Psoas muscle (tissue), 8 donors: ENCODE results near the gene AHI1. TPM values are rescaled to one million over a fixed set of nuclear protein-coding genes. Genes with fewer than 3 reads are reported as not detected.

ENCODE experiments used
- ATAC-seq, 4 donors: fragments of 200-7000 bp; cut with Tn5 transposase; one replicate each; pipeline ENCODE4 v1.9.1; 2020; ENCODE audit warnings: moderate library complexity in 3 of 4, mild to moderate bottlenecking in 2 of 4
- DNase-seq, 2 donors: peaks; one replicate each; pipeline ENCODE4 v3.0.0-alpha.2; 2020
- H3K27ac ChIP-seq: fragments of 200-600 bp; one replicate; pipeline ENCODE4 v1.8.0; 2022
- H3K27me3 ChIP-seq, 3 donors: fragments of 200-600 bp in 1 of 3; one replicate each; pipeline versions ENCODE4 v1.6.1 to v1.8.0; 2013 to 2022; ENCODE audit warnings: low read length in 2 of 3, mild to moderate bottlenecking in 2 of 3, moderate library complexity in 1 of 3; ENCODE audit not compliant: insufficient read depth in 3 of 3
- H3K36me3 ChIP-seq, 2 donors: fragments of 200-600 bp in 1 of 2; one replicate each; pipeline versions ENCODE4 v1.6.1 to v1.8.0; 2013 to 2022; ENCODE audit warnings: low read depth in 1 of 2, mild to moderate bottlenecking in 1 of 2, moderate library complexity in 1 of 2; ENCODE audit not compliant: insufficient read depth in 1 of 2
- H3K4me1 ChIP-seq: fragments of 200-600 bp; one replicate; pipeline ENCODE4 v1.8.0; 2022
- H3K4me3 ChIP-seq: fragments of 200-600 bp; one replicate; pipeline ENCODE4 v1.8.0; 2022; ENCODE audit warnings: mild to moderate bottlenecking
- H3K9me3 ChIP-seq: fragments of 200-600 bp; one replicate; pipeline ENCODE4 v1.8.0; 2022
- WGBS, 3 donors: extraction: QIAGEN DNeasy Blood & Tissue Kit; methylation state at CpG; one replicate each; pipeline versions ENCODE4 v1.1.6 to v1.1.7; 2013; 5-methylcytosine and 5-hydroxymethylcytosine counted together
- intact Hi-C, 2 donors: fragments of 100-400 bp; cut with DNase I; formaldehyde crosslinking; loops; one replicate each; pipeline versions ENCODE4 v1.11.0 to v1.14.2; 2022
- polyA plus RNA-seq, 3 donors: library from polyadenylated mRNA; stranded (reverse); fragments of 200-250 nt; gene quantifications; one replicate each; pipeline ENCODE4 v1.2.3, GENCODE V29; 2013
- total RNA-seq, 4 donors: library from RNA; stranded (reverse); fragmentation: NEBNext Ultra II Directional in 2 of 4; extraction: Animal tissue kit (Norgen Biotek cat#: 25700) in 2 of 4; gene quantifications; one replicate each; pipeline versions ENCODE4 v1.2.1 to v1.2.4, GENCODE V29; 2021 to 2023
- TF ChIP-seq, protein P1 (sequence below): fragments of 200-600 bp; IDR thresholded peaks from one replicate; pipeline ENCODE4 v1.8.0; 2022; ENCODE audit warnings: antibody characterized with exemption
- donor health status: healthy with polysubstance abuse.
- donor health status: DM: no; HTN: no; CAD: no; lungs with moderate emphysema.
- donor health status: Bipolar disorder and iron deficiency.
- donor health status: healthy.
- donor health status: DM: yes; HTN: yes; CAD: no.
- donor health status: DM: no; HTN: no; CAD: no.
- donor health status: DM: no; HTN: no; CAD: no.
- donor health status: DM: yes; HTN: yes; CAD: no.

The AHI1 gene
- total and polyA plus RNA-seq, 7 donors, result 5.5 to 14.2 (median 8.3) TPM

GRCh38 chr6:135269481-135269891 lies 228.1 kb downstream of the AHI1 start:
- TF ChIP-seq, protein P1, sequence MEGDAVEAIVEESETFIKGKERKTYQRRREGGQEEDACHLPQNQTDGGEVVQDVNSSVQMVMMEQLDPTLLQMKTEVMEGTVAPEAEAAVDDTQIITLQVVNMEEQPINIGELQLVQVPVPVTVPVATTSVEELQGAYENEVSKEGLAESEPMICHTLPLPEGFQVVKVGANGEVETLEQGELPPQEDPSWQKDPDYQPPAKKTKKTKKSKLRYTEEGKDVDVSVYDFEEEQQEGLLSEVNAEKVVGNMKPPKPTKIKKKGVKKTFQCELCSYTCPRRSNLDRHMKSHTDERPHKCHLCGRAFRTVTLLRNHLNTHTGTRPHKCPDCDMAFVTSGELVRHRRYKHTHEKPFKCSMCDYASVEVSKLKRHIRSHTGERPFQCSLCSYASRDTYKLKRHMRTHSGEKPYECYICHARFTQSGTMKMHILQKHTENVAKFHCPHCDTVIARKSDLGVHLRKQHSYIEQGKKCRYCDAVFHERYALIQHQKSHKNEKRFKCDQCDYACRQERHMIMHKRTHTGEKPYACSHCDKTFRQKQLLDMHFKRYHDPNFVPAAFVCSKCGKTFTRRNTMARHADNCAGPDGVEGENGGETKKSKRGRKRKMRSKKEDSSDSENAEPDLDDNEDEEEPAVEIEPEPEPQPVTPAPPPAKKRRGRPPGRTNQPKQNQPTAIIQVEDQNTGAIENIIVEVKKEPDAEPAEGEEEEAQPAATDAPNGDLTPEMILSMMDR, result no peak
- DNase-seq, result no peak
- no peaks in the 10 kb centered on the region for H3K4me1 ChIP-seq
- H3K36me3 ChIP-seq, result no peaks in the 10 kb centered on the region
- H3K27ac ChIP-seq, result no peak overlapping the region
- WGBS, 3 donors, result 68 to 70% (median 69%) methylated on average over 1 of the region's 1 CpG
- no peak for ATAC-seq
- H3K9me3 ChIP-seq, result no peaks in the 10 kb centered on the region
- H3K27me3 ChIP-seq, result no peaks in the 10 kb centered on the region
- H3K4me3 ChIP-seq, result no peak overlapping the region
- intact Hi-C loops, result loop anchor here in 1 of 2 donors (10.0 kb wide), 1 partner anchor 125 kb away; no protein-coding TSS in a partner anchor

DNA sequence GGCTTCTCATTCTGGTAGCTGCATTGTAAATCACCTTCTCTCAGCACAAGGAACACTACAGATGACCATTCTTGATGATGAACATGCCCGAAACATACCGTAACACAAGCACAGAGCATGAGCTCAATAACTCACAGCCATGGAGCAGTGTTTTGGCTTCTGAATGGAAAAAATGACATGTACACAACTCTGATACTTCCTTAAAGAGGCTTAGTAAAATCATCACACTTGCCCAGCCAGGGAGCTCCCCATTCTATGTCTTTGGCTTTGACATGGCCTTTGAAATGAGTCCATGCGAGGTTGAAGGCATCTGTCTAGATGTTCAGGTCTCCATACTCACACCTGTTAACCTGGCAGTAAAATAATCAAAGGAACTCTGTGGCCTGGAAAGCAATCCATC lies 228.8 kb downstream of the AHI1 start:
- H3K9me3 ChIP-seq, result no peaks in the 10 kb centered on the region
- no peak overlapping the region for H3K27ac ChIP-seq
- intact Hi-C loops, result loop anchor here in 1 of 2 donors (10.0 kb wide), 1 partner anchor 124 kb away; no protein-coding TSS in a partner anchor
- H3K36me3 ChIP-seq, result no peaks in the 10 kb centered on the region
- no peak for DNase-seq
- no peaks in the 10 kb centered on the region for H3K27me3 ChIP-seq
- 91 to 92% (median 92%) methylated on average over 3 of the region's 3 CpGs for WGBS, 3 donors
- no peak for ATAC-seq
- no peak overlapping the region for H3K4me3 ChIP-seq
- H3K4me1 ChIP-seq, result no peaks in the 10 kb centered on the region
- TF ChIP-seq, protein P1, result no peak

DNA sequence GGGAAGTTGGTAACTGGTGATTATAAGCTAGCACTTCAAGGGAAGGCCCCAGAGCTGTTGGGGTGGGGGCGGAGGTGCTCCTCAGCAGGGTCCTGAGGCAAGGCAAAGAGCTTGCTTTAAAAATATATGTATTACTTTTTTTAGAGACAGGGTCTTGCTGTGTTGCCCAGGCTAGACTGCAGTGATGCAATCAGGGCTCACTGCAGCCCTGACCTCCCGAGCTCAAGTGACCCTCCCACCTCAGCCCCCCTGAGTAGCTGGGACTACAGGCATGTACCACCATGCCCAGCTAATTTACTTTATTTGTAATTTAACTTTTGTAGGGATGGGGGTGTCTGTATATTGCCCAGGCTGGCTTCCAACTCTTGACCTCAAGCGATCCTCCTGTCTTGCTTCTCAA lies 229.3 kb downstream of the AHI1 start:
- Histone ChIP-seq H3K4me3 (no peak overlapping the region), H3K9me3 (no peaks in the 10 kb centered on the region), H3K36me3 (no peaks in the 10 kb centered on the region), H3K27me3 (no peaks in the 10 kb centered on the region), H3K27ac (no peak overlapping the region), H3K4me1 (no peaks in the 10 kb centered on the region)
- TF ChIP-seq, protein P1, result no peak
- no peak for DNase-seq
- intact Hi-C loops, result loop anchor here in 1 of 2 donors (10.0 kb wide), 1 partner anchor 123 kb away; no protein-coding TSS in a partner anchor
- 83 to 96% (median 87%) methylated on average over 3 of the region's 3 CpGs for WGBS, 3 donors
- no peak for ATAC-seq

- intact Hi-C loops, result loop anchor here in 1 of 2 donors (10.0 kb wide), 1 partner anchor 122 kb away; no protein-coding TSS in a partner anchor
- ATAC-seq, result no peak
- H3K9me3 ChIP-seq, result no peaks in the 10 kb centered on the region
These were observed 230.5 kb downstream of the AHI1 start for GRCh38 chr6:135267085-135267484.

More at GRCh38 chr6:135267085-135267484, 230.5 kb downstream of the AHI1 start:
- H3K4me1 ChIP-seq, result no peaks in the 10 kb centered on the region
- TF ChIP-seq, protein P1, result no peak
- H3K36me3 ChIP-seq, result no peaks in the 10 kb centered on the region
- no peak for DNase-seq
- no peaks in the 10 kb centered on the region for H3K27me3 ChIP-seq
- no peak overlapping the region for H3K4me3 ChIP-seq
- H3K27ac ChIP-seq, result no peak overlapping the region
- WGBS, 3 donors, result 36 to 42% (median 38%) methylated on average over 2 of the region's 2 CpGs
